Measurements from ENCODE around the gene PDE4B.

PDE4B gene

GRCh38 chr1:65792669-65793358 is at the start of gene PDE4B:
TSS of gene PDE4B (plus strand) at chr1:65792895.
- peak; percentile 10 for DNase-seq (ENCODE audit: low spot score)
- no peak for TF ChIP-seq CTCF (IDR thresholded peaks at IDR 0.05; ENCODE audit: borderline replicate concordance, control extremely low read depth, extremely low read depth, insufficient read depth, missing control alignments)
- in situ Hi-C loops (cut with MboI; ENCODE audit: low sequenced_read_pairs, unreplicated experiment): no loop called here

- TF ChIP-seq CTCF (IDR thresholded peaks at IDR 0.05; ENCODE audit: borderline replicate concordance, control extremely low read depth, extremely low read depth, insufficient read depth, missing control alignments): no peak
- in situ Hi-C loops (cut with MboI; ENCODE audit: low sequenced_read_pairs, unreplicated experiment): no loop called here
- no peak for DNase-seq (ENCODE audit: low spot score)
These were observed 48.0 kb upstream of the PDE4B start for GRCh38 chr1:65744731-65745130.

GRCh38 chr1:65751961-65752360 is 40.7 kb upstream of the PDE4B start:
- TF ChIP-seq CTCF (IDR thresholded peaks at IDR 0.05; ENCODE audit: borderline replicate concordance, control extremely low read depth, extremely low read depth, insufficient read depth, missing control alignments): no peak
- no peak for DNase-seq (ENCODE audit: low spot score)
- in situ Hi-C loops (cut with MboI; ENCODE audit: low sequenced_read_pairs, unreplicated experiment): no loop called here

- DNase-seq (ENCODE audit: low spot score): no peak
- in situ Hi-C loops (cut with MboI; ENCODE audit: low sequenced_read_pairs, unreplicated experiment): no loop called here
These were observed 36.1 kb upstream of the PDE4B start for GRCh38 chr1:65756616-65757015.

GRCh38 chr1:65757531-65757930 is 35.2 kb upstream of the PDE4B start:
- TF ChIP-seq CTCF (IDR thresholded peaks at IDR 0.05; ENCODE audit: borderline replicate concordance, control extremely low read depth, extremely low read depth, insufficient read depth, missing control alignments): no peak
- in situ Hi-C loops (cut with MboI; ENCODE audit: low sequenced_read_pairs, unreplicated experiment): no loop called here
- no peak for DNase-seq (ENCODE audit: low spot score)

More at GRCh38 chr1:65756616-65757015, 36.1 kb upstream of the PDE4B start:
- TF ChIP-seq CTCF (IDR thresholded peaks at IDR 0.05; ENCODE audit: borderline replicate concordance, control extremely low read depth, extremely low read depth, insufficient read depth, missing control alignments): no peak

- no peak for DNase-seq (ENCODE audit: low spot score)
- in situ Hi-C loops (cut with MboI; ENCODE audit: low sequenced_read_pairs, unreplicated experiment): no loop called here
These were observed 34.6 kb upstream of the PDE4B start for GRCh38 chr1:65758128-65758527.

More at GRCh38 chr1:65758128-65758527, 34.6 kb upstream of the PDE4B start:
- no peak for TF ChIP-seq CTCF (IDR thresholded peaks at IDR 0.05; ENCODE audit: borderline replicate concordance, control extremely low read depth, extremely low read depth, insufficient read depth, missing control alignments)

Data from GM13976 (cell line).